Stimulated activated CD8-positive, alpha-beta memory T cell treated with anti-CD3 and anti-CD28 coated beads, Interleukin-4, amount 100 ng/mL, for 1 hour (primary cell): ENCODE measurements around the gene CFAP251.
"Not testable (repeated sequence)": the region's sequence is repeated elsewhere in the genome, so short reads cannot be mapped to it uniquely, and the experiment has no call there.

Source experiments
- DNase-seq, 2 donors: peaks; one replicate each; pipeline ENCODE4 v3.0.0-alpha.2; 2020; ENCODE audit warnings: low read depth in 2 of 2, low spot score in 1 of 2

Gene CFAP251

GRCh38 chr12:122024132-122024785 lies 105.9 kb downstream of the CFAP251 start:
- no peak for DNase-seq

- DNase-seq: no peak
Measured at GRCh38 chr12:122026706-122027333, 108.4 kb downstream of the CFAP251 start.

- DNase-seq: no peak
Measured at GRCh38 chr12:122028165-122028904, 109.9 kb downstream of the CFAP251 start.

- DNase-seq: no peak
Measured at GRCh38 chr12:122028905-122029560, 110.6 kb downstream of the CFAP251 start.

GRCh38 chr12:122029620-122030423 lies 111.4 kb downstream of the CFAP251 start:
- DNase-seq: no peak

GRCh38 chr12:122030424-122031035 lies 112.1 kb downstream of the CFAP251 start:
- DNase-seq: no peak

- DNase-seq: peak in 1 of 2 donors; percentile 21
Measured at GRCh38 chr12:122031342-122032216, 113.2 kb downstream of the CFAP251 start.

GRCh38 chr12:122032580-122032979 lies 114.2 kb downstream of the CFAP251 start:
- DNase-seq: no peak

- no peak for DNase-seq
Measured at GRCh38 chr12:122035292-122035691, 116.9 kb downstream of the CFAP251 start.

GRCh38 chr12:122036153-122036552 lies 117.8 kb downstream of the CFAP251 start:
- no peak for DNase-seq

- no peak for DNase-seq
Measured at GRCh38 chr12:122040579-122041386, 122.4 kb downstream of the CFAP251 start.

- DNase-seq: not testable (repeated sequence)
Measured at GRCh38 chr12:122041458-122041857, 123.1 kb downstream of the CFAP251 start.

GRCh38 chr12:122042910-122043309 lies 124.5 kb downstream of the CFAP251 start:
- no peak for DNase-seq

GRCh38 chr12:122043476-122043875 lies 125.1 kb downstream of the CFAP251 start:
- no peak for DNase-seq

- DNase-seq: no peak
Measured at GRCh38 chr12:122045262-122045661, 126.9 kb downstream of the CFAP251 start.

- DNase-seq: no peak
Measured at GRCh38 chr12:122046145-122046544, 127.8 kb downstream of the CFAP251 start.

- no peak for DNase-seq
Measured at GRCh38 chr12:122048151-122048550, 129.8 kb downstream of the CFAP251 start.

- DNase-seq: no peak
Measured at GRCh38 chr12:122049827-122050226, 131.4 kb downstream of the CFAP251 start.

- no peak for DNase-seq
Measured at GRCh38 chr12:122050706-122051105, 132.3 kb downstream of the CFAP251 start.
